Small intestine (tissue), 7 donors: ENCODE data around the gene NDNF. TPM values are rescaled to one million over a fixed set of nuclear protein-coding genes. Genes with fewer than 3 reads are reported as not detected.

Experiments
- DNase-seq, 2 donors: peaks; one replicate each; pipeline versions ENCODE4 v3.0.0 to v3.0.0-alpha.2; 2013
- FAIRE-seq: peaks from 2 replicates; lab custom pipeline; 2012; peaks lifted over from hg19 to GRCh38; lab: Jason Lieb, UNC
- H3K27ac ChIP-seq, 3 donors: one replicate each; pipeline ENCODE4 v1.5.1; 2013; ENCODE audit warnings: low read length in 2 of 3, mild to moderate bottlenecking in 2 of 3, control low read depth in 1 of 3, inconsistent platforms in 1 of 3, low read depth in 1 of 3, moderate library complexity in 1 of 3
- H3K27me3 ChIP-seq, 3 donors: one replicate each; pipeline ENCODE4 v1.6.1; 2013; ENCODE audit warnings: low read length in 3 of 3, inconsistent platforms in 1 of 3; ENCODE audit not compliant: control insufficient read depth in 3 of 3, insufficient read depth in 3 of 3
- H3K36me3 ChIP-seq, 3 donors: one replicate each; pipeline ENCODE4 v1.6.1; 2013; ENCODE audit warnings: low read length in 3 of 3, inconsistent platforms in 1 of 3, low read depth in 1 of 3, mild to moderate bottlenecking in 1 of 3, moderate library complexity in 1 of 3; ENCODE audit not compliant: control insufficient read depth in 3 of 3, insufficient read depth in 2 of 3
- H3K4me1 ChIP-seq, 3 donors: one replicate each; pipeline ENCODE4 v1.6.1; 2013; ENCODE audit warnings: low read length in 2 of 3, inconsistent platforms in 1 of 3, low read depth in 1 of 3, mild to moderate bottlenecking in 1 of 3, moderate library complexity in 1 of 3; ENCODE audit not compliant: control insufficient read depth in 3 of 3, insufficient read depth in 2 of 3
- H3K4me3 ChIP-seq, 3 donors: one replicate each; pipeline ENCODE4 v1.5.1; 2013; ENCODE audit warnings: low read length in 3 of 3, control low read depth in 1 of 3, inconsistent platforms in 1 of 3, low read depth in 1 of 3, mild to moderate bottlenecking in 1 of 3, moderate library complexity in 1 of 3
- H3K9me3 ChIP-seq, 2 donors: one replicate each; pipeline ENCODE4 v1.6.1; 2013; ENCODE audit warnings: low read depth in 1 of 2, low read length in 1 of 2; ENCODE audit not compliant: control insufficient read depth in 2 of 2, insufficient read depth in 1 of 2
- WGBS, 3 donors: extraction: QIAGEN DNeasy Blood & Tissue Kit; methylation state at CpG; one replicate each; pipeline ENCODE4 v1.1.7; 2013; 5-methylcytosine and 5-hydroxymethylcytosine counted together
- polyA plus RNA-seq, 4 donors: library from polyadenylated mRNA; stranded (reverse) in 3 of 4; unstranded in 1 of 4; fragments of 200-250 nt in 3 of 4; fragments of 120-200 nt in 1 of 4; gene quantifications; one replicate each; pipeline versions ENCODE4 v1.2.1 to v1.2.3, GENCODE V29; 2013
- donor health status: healthy with polysubstance abuse.
- donor health status: control.
- donor health status: control.
- donor health status: Bipolar disorder and iron deficiency.
- donor health status: healthy.

NDNF gene
- polyA plus RNA-seq, 4 donors, result 0.54 to 34.3 (median 2.0) TPM; not detected in 1

- no peaks in the 10 kb centered on the region for H3K9me3 ChIP-seq
- no peak for FAIRE-seq
- no peaks in the 10 kb centered on the region for H3K36me3 ChIP-seq
- peak overlapping the region in 1 of 3 donors; percentile 5 for H3K27ac ChIP-seq
- 25 to 48% (median 42%) methylated on average over 12 of the region's 12 CpGs for WGBS, 3 donors
- DNase-seq, result peak in 1 of 2 donors; percentile 50
- peaks cover 0 to 15% (median 4%) of the 10 kb centered on the region in 3 donors for H3K27me3 ChIP-seq
- peaks cover 0 to 17% (median 2%) of the 10 kb centered on the region in 3 donors for H3K4me1 ChIP-seq
- H3K4me3 ChIP-seq, result peak overlapping the region in 1 of 3 donors; percentile 57
Measured at GRCh38 chr4:121070274-121070673, 2.1 kb downstream of the NDNF start.

- Histone ChIP-seq H3K4me3 (no peak overlapping the region), H3K9me3 (no peaks in the 10 kb centered on the region), H3K36me3 (no peaks in the 10 kb centered on the region), H3K27ac (no peak overlapping the region), H3K4me1 (peaks cover 0 to 14% (median 2%) of the 10 kb centered on the region in 3 donors), H3K27me3 (peaks cover 0 to 15% (median 4%) of the 10 kb centered on the region in 3 donors)
- DNase-seq (peak in 1 of 2 donors; percentile 28), FAIRE-seq (no peak)
- WGBS, 3 donors, result 58 to 86% (median 78%) methylated on average over 1 of the region's 1 CpG
Measured at GRCh38 chr4:121069430-121069829, 2.9 kb downstream of the NDNF start.

- Histone ChIP-seq H3K27me3 (peaks cover 0 to 6% (median 0%) of the 10 kb centered on the region in 3 donors), H3K4me3 (no peak overlapping the region), H3K36me3 (no peaks in the 10 kb centered on the region), H3K9me3 (no peaks in the 10 kb centered on the region), H3K4me1 (peaks cover 0 to 10% (median 0%) of the 10 kb centered on the region in 3 donors), H3K27ac (no peak overlapping the region)
- no peak for DNase-seq
- no peak for FAIRE-seq
- WGBS, 3 donors, result 62 to 67% (median 67%) methylated on average over 3 of the region's 3 CpGs
Measured at GRCh38 chr4:121064482-121064881, 7.9 kb downstream of the NDNF start.

- H3K9me3 ChIP-seq, result no peaks in the 10 kb centered on the region
- 14 to 29% (median 23%) methylated on average over 5 of the region's 5 CpGs for WGBS, 3 donors
- no peaks in the 10 kb centered on the region for H3K36me3 ChIP-seq
- H3K27me3 ChIP-seq, result peaks cover 0 to 4% (median 0%) of the 10 kb centered on the region in 3 donors
- DNase-seq (no peak), FAIRE-seq (no peak)
- H3K27ac ChIP-seq, result no peak overlapping the region
- H3K4me3 ChIP-seq, result no peak overlapping the region
- H3K4me1 ChIP-seq, result peaks cover 0 to 10% (median 0%) of the 10 kb centered on the region in 3 donors
Measured at GRCh38 chr4:121062521-121062920, 9.8 kb downstream of the NDNF start.

GRCh38 chr4:121061861-121062260 is 10.5 kb downstream of the NDNF start:
- peaks cover 0 to 10% (median 0%) of the 10 kb centered on the region in 3 donors for H3K4me1 ChIP-seq
- no peak overlapping the region for H3K4me3 ChIP-seq
- H3K27ac ChIP-seq, result no peak overlapping the region
- peaks cover 0 to 4% (median 0%) of the 10 kb centered on the region in 3 donors for H3K27me3 ChIP-seq
- WGBS, 3 donors, result 72 to 80% (median 75%) methylated on average over 3 of the region's 3 CpGs
- H3K9me3 ChIP-seq, result no peaks in the 10 kb centered on the region
- DNase-seq, result no peak
- no peaks in the 10 kb centered on the region for H3K36me3 ChIP-seq
- FAIRE-seq, result no peak

GRCh38 chr4:121061215-121061614 is 11.1 kb downstream of the NDNF start:
- no peak for FAIRE-seq
- WGBS, 3 donors, result 82 to 86% (median 85%) methylated on average over 12 of the region's 12 CpGs
- no peaks in the 10 kb centered on the region for H3K9me3 ChIP-seq

GRCh38 chr4:121057466-121057922 is 14.8 kb downstream of the NDNF start:
- no peak for FAIRE-seq
- Histone ChIP-seq H3K36me3 (no peaks in the 10 kb centered on the region), H3K27me3 (peaks cover 0 to 4% (median 0%) of the 10 kb centered on the region in 3 donors), H3K4me1 (no peaks in the 10 kb centered on the region), H3K4me3 (no peak overlapping the region), H3K9me3 (no peaks in the 10 kb centered on the region), H3K27ac (peak overlapping the region in 1 of 3 donors; percentile 34)
- WGBS, 3 donors, result 37 to 56% (median 56%) methylated on average over 9 of the region's 9 CpGs
- DNase-seq, result no peak

More at GRCh38 chr4:121061215-121061614, 11.1 kb downstream of the NDNF start:
- Histone ChIP-seq H3K4me3 (no peak overlapping the region), H3K27ac (no peak overlapping the region), H3K27me3 (peaks cover 0 to 4% (median 0%) of the 10 kb centered on the region in 3 donors), H3K4me1 (peaks cover 0 to 10% (median 0%) of the 10 kb centered on the region in 3 donors), H3K36me3 (no peaks in the 10 kb centered on the region)
- DNase-seq, result no peak

GRCh38 chr4:121056066-121056465 is 16.3 kb downstream of the NDNF start:
- H3K4me3 ChIP-seq, result no peak overlapping the region
- FAIRE-seq, result no peak
- H3K9me3 ChIP-seq, result no peaks in the 10 kb centered on the region
- DNase-seq, result no peak
- H3K36me3 ChIP-seq, result no peaks in the 10 kb centered on the region
- no peaks in the 10 kb centered on the region for H3K4me1 ChIP-seq
- no peak overlapping the region for H3K27ac ChIP-seq
- WGBS, 3 donors, result 76 to 92% (median 79%) methylated on average over 3 of the region's 3 CpGs
- peaks cover 0 to 2% (median 0%) of the 10 kb centered on the region in 3 donors for H3K27me3 ChIP-seq

GRCh38 chr4:121054373-121054772 is 18.0 kb downstream of the NDNF start:
- Histone ChIP-seq H3K4me3 (no peak overlapping the region), H3K27me3 (peaks cover 0 to 2% (median 0%) of the 10 kb centered on the region in 3 donors), H3K4me1 (no peaks in the 10 kb centered on the region), H3K27ac (no peak overlapping the region), H3K36me3 (no peaks in the 10 kb centered on the region), H3K9me3 (peaks cover 0 to under 1% of the 10 kb centered on the region in 2 donors)
- no peak for DNase-seq
- no peak for FAIRE-seq
